HCT116 (cell line): ENCODE measurements around the gene SDK2.

ENCODE experiments used
- CEBPB ChIP-seq: IDR thresholded peaks from 2 replicates; pipeline ENCODE4 v1.6.1; 2012; ENCODE audit warnings: low read depth
- CTCF ChIP-seq, 3 experiments: fragments of 200-600 bp in 1 of 3; sonication (generic) in 1 of 3; IDR thresholded peaks in 2 of 3; conservative IDR thresholded peaks in 1 of 3; 2 replicates each; pipeline ENCODE4 v1.5.1; 2012 to 2017; ENCODE audit warnings: low read depth in 2 of 3, low read length in 2 of 3, antibody characterized with exemption in 1 of 3, borderline replicate concordance in 1 of 3, control low read depth in 1 of 3, mild to moderate bottlenecking in 1 of 3, mixed read lengths in 1 of 3, mixed run types in 1 of 3, moderate library complexity in 1 of 3; ENCODE audit not compliant: insufficient read depth in 1 of 3
- EGR1 ChIP-seq: IDR thresholded peaks from 2 replicates; pipeline ENCODE4 v1.6.1; 2012; ENCODE audit warnings: low read depth
- EZH2 ChIP-seq: fragments of 200-600 bp; sonication (generic); IDR thresholded peaks from 2 replicates; pipeline ENCODE4 v1.6.1; 2017; ENCODE audit warnings: antibody characterized with exemption, mixed run types
- FOSL1 ChIP-seq: IDR thresholded peaks from 2 replicates; pipeline ENCODE4 v1.6.1; 2012; ENCODE audit warnings: low read depth

GRCh38 chr17:73638556-73638955 is 5.7 kb downstream of the SDK2 start:
- TF ChIP-seq CEBPB (no peak), FOSL1 (no peak), CTCF (IDR thresholded peaks at IDR 0.05 in 2 of 3, conservative IDR thresholded peaks at IDR 0.05 in 1 of 3; ENCODE audit: borderline replicate concordance in 1 of 3, insufficient read depth in 1 of 3, low read depth in 2 of 3, low read length in 2 of 3) (no peak), EZH2 (no peak), EGR1 (no peak)
